Urinary bladder (tissue), 4 donors: ENCODE results near the gene SORT1. TPM values are rescaled to one million over a fixed set of nuclear protein-coding genes. Genes with fewer than 3 reads are reported as not detected.

Source experiments
- DNase-seq: peaks from one replicate; pipeline ENCODE4 v3.0.0-alpha.2; 2015; ENCODE audit errors: extremely low spot score
- H3K27ac ChIP-seq: one replicate; pipeline ENCODE4 v1.5.1; 2013; ENCODE audit warnings: low read depth, mild to moderate bottlenecking, moderate library complexity
- H3K36me3 ChIP-seq: one replicate; pipeline ENCODE4 v1.6.1; 2013; ENCODE audit warnings: mild to moderate bottlenecking, moderate library complexity; ENCODE audit not compliant: insufficient read depth
- H3K4me1 ChIP-seq: one replicate; pipeline ENCODE4 v1.6.1; 2013; ENCODE audit warnings: mild to moderate bottlenecking, moderate library complexity; ENCODE audit not compliant: insufficient read depth
- H3K4me3 ChIP-seq: one replicate; pipeline ENCODE4 v1.5.1; 2013; ENCODE audit warnings: low read depth, low read length
- WGBS: extraction: QIAGEN DNeasy Blood & Tissue Kit; methylation state at CpG from one replicate; pipeline ENCODE4 v1.1.7; 2013; 5-methylcytosine and 5-hydroxymethylcytosine counted together
- polyA plus RNA-seq: library from polyadenylated mRNA; stranded (reverse); fragments of 200-250 nt; gene quantifications from one replicate; pipeline ENCODE4 v1.2.3, GENCODE V29; 2013
- total RNA-seq: library from RNA; depleted of rRNA; stranded (reverse); fragments of >200 nt; gene quantifications from one replicate; pipeline ENCODE4 v1.2.3, GENCODE V29; 2014
- donor health status: healthy with polysubstance abuse.
- donor health status: healthy.

SORT1 gene
- total and polyA plus RNA-seq, 2 donors, result 26.5 to 30.6 TPM

DNA sequence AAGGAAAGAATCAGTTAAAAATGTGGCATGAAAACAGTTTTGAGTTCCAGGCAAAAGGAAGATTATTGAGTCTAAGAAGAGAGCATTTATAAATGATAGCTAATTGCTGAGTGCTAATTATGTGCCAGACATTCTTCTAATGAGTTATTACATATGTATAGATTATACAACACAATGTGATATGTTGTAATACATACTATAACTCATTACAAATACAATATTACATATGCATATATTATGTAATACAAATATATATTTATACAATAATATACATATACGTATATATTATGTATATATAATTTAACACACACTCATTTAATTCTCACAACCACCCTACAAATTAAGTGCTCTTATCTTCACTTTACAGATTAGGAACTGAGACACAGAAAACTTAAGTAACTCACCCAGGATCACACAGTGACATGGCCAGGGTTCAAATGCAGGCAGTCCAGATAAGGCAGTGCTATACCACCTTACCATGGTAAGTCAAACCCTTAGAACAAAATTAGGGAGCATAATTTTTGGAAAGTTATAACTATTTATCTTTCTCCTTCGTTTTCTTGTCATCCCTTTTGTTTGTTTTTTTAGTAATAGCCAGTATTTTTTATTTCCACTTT is 4.0 kb downstream of the SORT1 start:
- no peak for DNase-seq
- Histone ChIP-seq H3K4me3 (no peak overlapping the region), H3K27ac (peak overlapping the region; percentile 46), H3K36me3 (no peaks in the 10 kb centered on the region), H3K4me1 (no peaks in the 10 kb centered on the region)
- 52% methylated on average over 2 of the region's 2 CpGs for WGBS

DNA sequence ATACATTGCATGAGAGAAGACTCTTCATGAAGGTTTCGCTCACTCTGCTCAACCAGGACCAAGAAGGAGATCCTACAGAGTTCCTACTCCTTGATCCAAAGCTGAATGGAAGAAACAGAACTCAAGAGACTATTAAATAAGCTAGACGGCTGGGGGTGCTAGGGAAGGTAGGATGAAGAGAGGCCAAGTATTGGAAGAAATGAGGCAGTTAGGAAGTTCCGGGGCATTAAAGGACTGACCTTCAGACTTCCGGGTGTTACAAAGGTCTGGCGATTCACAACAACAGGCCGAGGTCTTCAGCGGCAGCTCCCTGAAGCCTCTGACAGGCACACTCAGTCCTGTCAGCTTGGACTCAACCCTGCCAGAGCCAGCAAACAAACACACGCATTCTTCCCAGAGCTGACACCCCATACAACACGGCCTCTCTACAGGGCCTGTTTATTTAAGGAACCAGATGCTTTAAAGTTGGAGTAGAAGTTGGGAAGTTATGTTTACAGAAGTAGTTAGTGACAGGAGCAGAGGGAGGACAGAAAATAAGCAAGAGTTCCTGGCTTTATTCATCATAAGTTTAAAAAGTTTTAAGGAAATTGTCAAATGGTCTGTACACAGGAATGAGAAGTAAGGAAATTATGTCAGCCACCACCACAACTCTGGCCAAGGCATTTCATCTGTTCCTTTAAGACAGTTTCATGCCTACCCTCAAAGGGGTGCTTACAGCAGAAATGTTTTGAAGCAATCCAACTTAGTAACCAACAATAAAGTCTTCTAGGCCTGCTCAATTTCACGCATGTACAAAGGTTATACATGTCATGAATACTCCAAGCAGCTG is 4.7 kb downstream of the SORT1 start:
- DNase-seq, result no peak

DNA sequence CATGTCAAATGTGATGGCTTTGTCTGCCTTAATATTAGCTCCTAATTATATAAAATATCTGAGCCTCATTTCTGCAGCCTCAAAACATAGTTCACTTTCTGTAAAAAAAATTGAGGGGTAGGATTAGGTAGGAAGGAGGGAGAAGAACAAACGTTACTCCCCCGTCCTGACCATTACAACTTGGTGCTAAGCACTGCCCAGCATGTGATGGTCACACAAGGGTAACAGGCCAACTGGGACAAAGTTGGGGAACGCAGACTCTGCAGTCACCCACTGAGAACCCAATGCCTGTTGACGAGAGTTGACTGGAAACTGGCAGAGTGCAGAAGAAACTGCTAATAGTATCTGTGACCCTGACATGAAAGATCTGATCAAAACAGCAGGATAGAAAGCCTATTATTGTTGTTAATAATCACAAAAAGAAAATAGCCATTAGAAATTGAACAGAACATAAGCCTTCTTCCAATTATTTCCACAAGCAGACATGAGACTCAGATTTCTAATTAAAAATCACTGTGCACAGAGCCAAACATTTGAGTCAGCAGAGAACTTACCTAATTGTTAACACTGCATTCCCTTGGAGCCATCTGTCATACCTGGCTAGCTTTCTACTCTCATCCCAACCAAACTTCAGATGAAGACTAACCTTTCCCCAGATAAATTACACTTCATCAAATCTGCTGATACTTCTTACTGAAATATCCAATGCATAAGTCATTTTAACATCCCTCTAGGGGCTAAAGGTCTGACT is 5.5 kb downstream of the SORT1 start:
- no peaks in the 10 kb centered on the region for H3K4me1 ChIP-seq
- no peak for DNase-seq
- WGBS, result 56% methylated on average over 4 of the region's 4 CpGs
- H3K36me3 ChIP-seq, result no peaks in the 10 kb centered on the region
- peak overlapping the region; percentile 14 for H3K27ac ChIP-seq
- H3K4me3 ChIP-seq, result no peak overlapping the region

More for the DNA sequence above, 4.7 kb downstream of the SORT1 start:
- Histone ChIP-seq H3K4me3 (no peak overlapping the region), H3K36me3 (no peaks in the 10 kb centered on the region), H3K4me1 (no peaks in the 10 kb centered on the region), H3K27ac (peak overlapping the region; percentile 46)
- 19% methylated on average over 10 of the region's 10 CpGs for WGBS

DNA sequence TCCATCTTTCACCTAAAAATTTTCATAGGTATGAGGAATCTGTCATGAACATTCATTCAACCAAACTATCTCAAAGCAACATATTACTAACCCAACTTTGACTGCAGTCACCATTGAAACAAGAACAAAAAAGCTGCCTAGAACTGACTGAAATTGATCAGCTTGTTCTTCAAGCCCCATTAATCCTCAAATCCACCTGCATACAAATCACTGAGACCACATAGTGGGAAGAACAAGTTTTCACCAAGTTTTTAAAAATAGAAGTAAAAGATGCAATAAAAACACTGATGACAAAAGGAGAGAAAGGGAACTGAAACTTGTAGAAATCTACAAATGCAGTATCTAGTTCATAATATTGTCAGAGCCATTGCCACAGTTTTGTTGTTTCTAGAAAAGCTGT is 6.1 kb downstream of the SORT1 start:
- no peak for DNase-seq
- Histone ChIP-seq H3K36me3 (no peaks in the 10 kb centered on the region), H3K27ac (peak overlapping the region; percentile 5), H3K4me3 (no peak overlapping the region), H3K4me1 (no peaks in the 10 kb centered on the region)

DNA sequence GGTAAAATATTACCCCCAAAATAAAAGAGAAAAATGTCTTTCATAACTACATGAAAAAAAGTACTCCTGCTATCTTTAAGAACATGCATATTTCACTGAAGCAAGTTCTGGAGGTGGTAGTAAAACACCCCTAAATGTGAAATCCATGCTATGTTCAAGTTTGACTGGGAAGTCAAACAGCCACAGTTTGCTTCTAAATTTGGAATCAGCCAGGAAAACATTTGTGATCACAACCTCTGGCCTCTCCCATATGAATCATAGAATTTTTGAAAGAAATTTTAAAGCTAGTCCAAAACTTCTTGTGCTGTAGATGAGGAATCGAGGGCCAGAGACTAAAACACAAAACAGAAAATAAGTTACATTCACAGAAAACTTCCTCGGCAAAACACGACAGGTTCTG is 6.6 kb downstream of the SORT1 start:
- no peak overlapping the region for H3K4me3 ChIP-seq
- no peaks in the 10 kb centered on the region for H3K4me1 ChIP-seq
- H3K36me3 ChIP-seq, result no peaks in the 10 kb centered on the region
- WGBS, result 8% methylated on average over 3 of the region's 3 CpGs
- DNase-seq, result no peak
- peak overlapping the region; percentile 23 for H3K27ac ChIP-seq

DNA sequence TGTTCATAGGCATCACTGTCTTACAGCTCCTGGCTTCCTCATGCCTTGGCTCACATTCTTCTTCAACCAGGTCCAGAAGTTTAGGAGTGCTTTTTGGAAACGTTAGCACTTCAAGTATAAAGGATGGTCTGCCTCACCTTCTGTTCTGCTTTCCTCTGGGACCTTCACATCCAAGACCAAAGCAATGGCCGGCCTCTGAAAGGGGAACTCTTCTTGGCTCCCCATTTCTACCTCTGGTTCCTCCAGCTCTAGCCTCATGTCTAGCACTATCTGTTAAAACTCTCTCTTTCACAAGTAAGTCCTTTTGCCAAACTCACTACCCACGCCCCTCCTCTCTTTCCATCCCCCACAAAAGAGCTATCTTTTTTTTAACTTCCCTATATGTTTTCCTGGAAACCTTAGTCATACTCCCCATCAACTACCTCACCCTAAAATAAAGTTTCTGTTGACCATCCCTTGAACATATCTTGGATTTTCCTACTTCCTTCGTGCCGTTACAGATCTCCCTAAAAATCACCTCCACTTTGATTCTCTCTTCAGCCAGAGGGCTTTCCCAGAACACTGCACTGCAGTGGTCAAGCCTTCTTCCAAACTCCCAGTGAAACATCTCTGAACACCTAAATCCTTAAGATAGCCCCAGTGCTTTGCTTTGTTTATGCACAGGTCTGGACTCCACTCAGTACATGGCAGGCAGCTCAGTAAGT is 7.9 kb downstream of the SORT1 start:
- Histone ChIP-seq H3K27ac (no peak overlapping the region), H3K4me3 (no peak overlapping the region), H3K36me3 (no peaks in the 10 kb centered on the region), H3K4me1 (no peaks in the 10 kb centered on the region)
- DNase-seq, result no peak
- 62% methylated on average over 5 of the region's 5 CpGs for WGBS

DNA sequence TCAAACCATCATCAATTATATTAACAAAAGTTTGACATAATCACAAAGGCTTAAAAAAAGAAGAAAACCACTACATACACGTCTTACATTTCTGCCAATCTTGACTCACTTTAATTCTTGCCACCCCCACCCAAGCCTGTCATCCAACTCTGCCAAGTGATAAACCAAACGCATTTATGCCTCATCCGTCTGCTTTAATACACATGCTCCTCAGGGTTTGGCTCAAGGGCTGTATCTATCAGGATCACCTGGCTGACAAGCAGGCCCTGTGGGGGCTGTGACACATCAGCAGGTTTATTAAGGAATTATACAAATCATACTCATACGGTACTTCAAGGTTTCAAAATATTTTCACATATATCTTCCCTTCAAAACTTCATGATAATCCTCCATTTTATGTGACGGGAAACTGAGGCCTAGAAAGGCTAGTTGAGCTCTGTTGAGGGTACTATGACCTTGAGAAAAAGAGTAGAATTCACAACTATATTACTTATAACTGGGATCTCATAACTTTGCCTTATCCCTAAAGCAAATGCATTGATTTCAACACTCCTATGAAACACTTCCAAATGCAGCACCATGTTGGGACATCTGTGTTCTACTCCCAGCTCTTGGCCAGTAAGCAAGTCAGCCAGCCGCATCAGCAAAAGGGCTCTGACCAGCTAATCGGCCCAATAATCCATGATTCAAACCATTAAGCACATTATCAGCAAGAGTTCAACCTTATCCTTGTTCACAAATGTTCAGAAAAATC is 8.7 kb downstream of the SORT1 start:
- 55% methylated on average over 7 of the region's 7 CpGs for WGBS
- Histone ChIP-seq H3K4me3 (no peak overlapping the region), H3K36me3 (no peaks in the 10 kb centered on the region), H3K4me1 (no peaks in the 10 kb centered on the region), H3K27ac (no peak overlapping the region)
- DNase-seq, result no peak

DNA sequence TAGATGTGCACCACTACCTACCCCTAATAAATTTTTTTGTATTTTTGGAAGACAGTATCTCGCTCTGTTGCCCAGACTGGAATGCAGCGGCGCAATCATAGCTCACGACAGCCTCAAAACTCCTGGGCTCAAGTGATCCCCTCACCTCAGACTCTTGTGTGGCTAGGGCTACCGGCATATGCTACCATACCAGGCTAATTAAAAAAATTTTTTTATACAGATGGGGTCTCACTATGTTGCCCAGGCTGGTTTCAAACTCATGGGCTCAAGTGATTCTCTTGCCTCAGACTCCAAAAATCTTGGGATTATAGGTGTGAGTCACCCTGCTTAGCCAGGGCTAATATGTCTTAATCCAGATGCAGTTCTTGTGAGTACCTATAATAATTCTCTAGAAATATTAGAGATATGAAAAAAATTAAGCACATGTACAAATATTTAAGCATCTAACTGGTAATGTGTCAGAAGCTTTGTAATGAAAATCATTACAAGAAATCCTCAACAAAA is 9.5 kb downstream of the SORT1 start:
- WGBS, result 95% methylated on average over 5 of the region's 5 CpGs
- no peak overlapping the region for H3K4me3 ChIP-seq
- no peaks in the 10 kb centered on the region for H3K4me1 ChIP-seq
- no peak for DNase-seq
- no peak overlapping the region for H3K27ac ChIP-seq
- H3K36me3 ChIP-seq, result no peaks in the 10 kb centered on the region

DNA sequence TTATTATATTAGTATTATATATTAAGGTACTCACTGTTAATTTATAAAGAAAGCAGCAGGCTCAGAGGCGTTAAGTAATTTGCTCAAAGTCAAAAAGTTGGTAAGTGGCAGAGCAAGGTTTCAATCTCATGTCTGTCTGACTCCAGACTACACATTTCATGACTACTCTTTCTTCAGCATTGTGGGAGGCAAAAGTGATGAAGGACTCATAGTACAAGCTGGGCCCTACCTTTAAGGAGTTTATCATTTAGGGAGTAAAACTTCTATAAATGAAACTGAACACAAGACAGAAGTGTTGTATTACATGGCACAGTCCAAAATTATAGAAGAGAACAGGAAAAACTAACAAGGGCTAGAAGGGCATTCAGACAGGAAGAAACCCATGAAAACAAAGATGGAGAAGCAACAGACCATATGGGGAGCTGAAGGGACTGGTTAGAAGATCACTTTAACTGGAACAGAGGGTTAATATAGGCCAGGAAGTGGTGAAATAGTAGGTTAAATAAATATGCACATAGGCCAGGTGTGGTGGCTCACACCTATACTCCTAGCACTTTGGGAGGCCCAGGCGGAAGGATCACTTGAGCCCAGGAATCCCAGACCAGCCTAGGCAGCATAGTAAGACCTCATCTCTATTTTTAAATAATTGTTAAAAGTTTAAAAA is 11.5 kb downstream of the SORT1 start:
- Histone ChIP-seq H3K36me3 (no peaks in the 10 kb centered on the region), H3K4me1 (no peaks in the 10 kb centered on the region), H3K27ac (no peak overlapping the region), H3K4me3 (no peak overlapping the region)
- no peak for DNase-seq
- WGBS, result 98% methylated on average over 2 of the region's 2 CpGs

DNA sequence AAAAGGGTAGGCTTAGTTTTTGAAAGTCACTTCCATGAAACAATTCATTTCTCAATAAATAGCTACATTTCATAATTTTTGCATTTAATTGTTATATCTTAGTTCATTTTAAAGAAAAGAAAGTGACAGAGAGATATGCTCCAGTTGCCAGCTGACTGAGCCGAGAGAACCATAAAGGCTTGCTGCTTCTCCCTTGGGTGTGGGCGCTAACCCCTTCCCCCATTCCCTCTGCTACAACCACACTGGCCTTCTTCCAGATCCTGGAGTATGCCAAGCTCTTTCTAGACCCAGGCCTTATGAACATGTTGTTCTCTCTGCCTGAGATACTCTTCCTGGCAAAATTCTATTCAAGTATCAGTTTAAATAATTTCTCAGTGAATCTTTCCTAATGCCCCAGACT is 12.3 kb downstream of the SORT1 start:
- 62% methylated on average over 2 of the region's 2 CpGs for WGBS
- no peaks in the 10 kb centered on the region for H3K36me3 ChIP-seq
- no peak overlapping the region for H3K4me3 ChIP-seq
- DNase-seq, result no peak
- H3K27ac ChIP-seq, result no peak overlapping the region
- H3K4me1 ChIP-seq, result no peaks in the 10 kb centered on the region

DNA sequence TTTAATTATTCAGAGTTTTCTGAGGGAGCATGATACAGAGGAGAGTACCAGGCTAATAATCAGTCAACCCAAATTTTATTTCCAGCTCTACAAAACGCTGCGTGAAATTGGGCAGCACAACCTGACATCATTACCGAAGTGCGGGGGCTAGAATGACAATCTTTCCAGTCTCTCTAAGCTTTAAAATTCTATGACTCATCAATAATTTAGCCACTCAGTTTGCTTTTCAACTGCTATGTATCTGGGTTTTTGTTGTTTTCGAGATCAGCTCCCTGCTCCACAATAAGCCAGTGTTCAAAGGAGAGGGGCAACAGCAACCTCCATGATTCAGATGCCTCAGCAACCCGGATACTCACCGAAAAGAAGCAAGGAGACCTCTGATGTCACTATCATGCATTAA is 13.9 kb downstream of the SORT1 start:
- H3K4me1 ChIP-seq, result no peaks in the 10 kb centered on the region
- H3K4me3 ChIP-seq, result no peak overlapping the region
- 86% methylated on average over 7 of the region's 7 CpGs for WGBS
- H3K27ac ChIP-seq, result no peak overlapping the region
- no peak for DNase-seq
- no peaks in the 10 kb centered on the region for H3K36me3 ChIP-seq

DNA sequence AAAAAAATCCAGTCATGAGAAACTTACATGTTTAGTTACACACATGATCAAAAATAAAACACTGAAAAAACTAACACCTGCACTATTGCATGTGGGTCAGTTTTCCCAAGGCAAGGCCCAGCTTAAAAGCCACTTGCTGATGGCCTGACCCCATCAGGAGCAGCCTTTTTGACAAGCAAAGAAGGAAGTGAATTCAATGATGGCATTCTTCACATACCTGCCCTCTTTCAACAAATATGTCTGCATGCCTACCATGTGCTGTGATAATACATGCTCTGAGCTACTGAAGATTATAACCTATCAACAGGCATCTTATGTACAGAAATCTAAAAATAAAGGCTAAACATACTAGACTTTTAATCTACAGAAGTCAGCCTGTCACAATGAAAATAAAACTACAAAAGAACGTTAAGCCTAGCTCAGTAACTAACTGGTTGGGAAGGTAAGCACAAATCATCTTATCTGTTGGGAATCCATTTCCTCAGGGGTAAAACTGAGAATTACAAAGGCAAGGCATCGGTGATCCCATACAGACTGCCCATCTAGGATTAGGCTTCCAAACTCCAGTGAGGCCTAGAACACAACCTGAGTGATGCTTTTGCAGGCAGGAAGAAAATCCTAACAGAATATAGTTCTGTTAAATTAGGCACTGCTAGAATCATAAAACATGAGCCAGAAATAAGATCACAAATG is 14.5 kb downstream of the SORT1 start:
- Histone ChIP-seq H3K27ac (no peak overlapping the region), H3K36me3 (no peaks in the 10 kb centered on the region), H3K4me3 (no peak overlapping the region), H3K4me1 (no peaks in the 10 kb centered on the region)
- no peak for DNase-seq
- 45% methylated on average over 2 of the region's 2 CpGs for WGBS
